ENCODE results near the gene ST14.

ST14 gene

DNA sequence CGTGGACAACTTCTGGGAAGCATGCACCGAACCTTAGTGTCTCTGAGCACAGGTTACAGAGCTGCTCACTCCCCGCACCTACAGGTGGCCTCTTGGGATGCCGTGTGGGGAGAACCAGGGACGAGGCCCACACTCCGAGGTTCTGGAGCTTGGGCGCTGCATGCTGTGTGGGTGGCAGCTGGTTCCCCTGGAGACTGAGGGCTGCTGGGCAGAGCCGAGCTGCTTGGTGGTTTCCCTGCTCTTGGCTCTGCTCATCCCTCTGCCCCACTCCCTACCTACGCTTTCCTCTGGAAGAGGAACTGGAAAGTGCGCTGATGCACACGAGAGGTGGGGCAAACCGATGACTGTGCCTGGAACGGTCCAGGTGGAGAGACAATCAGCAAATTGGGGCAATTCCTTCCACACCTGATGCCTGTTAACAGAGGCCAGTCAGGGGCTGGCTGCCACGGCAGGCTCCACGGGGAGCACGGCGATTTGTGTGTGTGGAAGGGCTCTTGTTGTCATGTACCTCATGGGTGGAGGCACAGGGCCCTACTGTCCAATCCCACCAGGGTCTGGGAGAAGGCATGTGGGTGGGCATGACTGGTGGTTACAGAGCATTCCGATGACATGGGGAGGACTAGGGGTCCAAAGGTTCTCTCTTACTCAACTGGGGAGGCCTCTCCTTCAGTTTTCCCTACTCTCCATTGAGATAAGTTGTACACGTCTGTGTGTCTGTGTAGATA, 60.9 kb downstream of the ST14 start:
- H3K9me3 ChIP-seq (ENCODE audit: control insufficient read depth, insufficient read depth, low read depth, low read length): no peaks in the 10 kb centered on the region
- no peaks in the 10 kb centered on the region for H3K36me3 ChIP-seq (ENCODE audit: control insufficient read depth in 2 of 2, insufficient read depth in 1 of 2, low read length in 2 of 2)
- H3K4me1 ChIP-seq (ENCODE audit: control insufficient read depth, insufficient read depth, low read length): no peaks in the 10 kb centered on the region
- no peak overlapping the region for H3K4me3 ChIP-seq (ENCODE audit: low read depth, low read length)
- POLR2A ChIA-PET: no interaction called here
- CTCF ChIA-PET: interaction anchor here (0.6 to 0.7 kb wide), 2 partner anchors 169 to 657 kb away, joined by 3 read pairs; no protein-coding TSS in a partner anchor
- no peak overlapping the region for H3K27ac ChIP-seq (ENCODE audit: extremely low read depth, low read depth, low read length)
- TF ChIP-seq, protein P1, sequence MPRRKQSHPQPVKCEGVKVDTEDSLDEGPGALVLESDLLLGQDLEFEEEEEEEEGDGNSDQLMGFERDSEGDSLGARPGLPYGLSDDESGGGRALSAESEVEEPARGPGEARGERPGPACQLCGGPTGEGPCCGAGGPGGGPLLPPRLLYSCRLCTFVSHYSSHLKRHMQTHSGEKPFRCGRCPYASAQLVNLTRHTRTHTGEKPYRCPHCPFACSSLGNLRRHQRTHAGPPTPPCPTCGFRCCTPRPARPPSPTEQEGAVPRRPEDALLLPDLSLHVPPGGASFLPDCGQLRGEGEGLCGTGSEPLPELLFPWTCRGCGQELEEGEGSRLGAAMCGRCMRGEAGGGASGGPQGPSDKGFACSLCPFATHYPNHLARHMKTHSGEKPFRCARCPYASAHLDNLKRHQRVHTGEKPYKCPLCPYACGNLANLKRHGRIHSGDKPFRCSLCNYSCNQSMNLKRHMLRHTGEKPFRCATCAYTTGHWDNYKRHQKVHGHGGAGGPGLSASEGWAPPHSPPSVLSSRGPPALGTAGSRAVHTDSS (tag by site-specific recombination; IDR thresholded peaks at IDR 0.05): no peak
- TF ChIP-seq, protein P2, sequence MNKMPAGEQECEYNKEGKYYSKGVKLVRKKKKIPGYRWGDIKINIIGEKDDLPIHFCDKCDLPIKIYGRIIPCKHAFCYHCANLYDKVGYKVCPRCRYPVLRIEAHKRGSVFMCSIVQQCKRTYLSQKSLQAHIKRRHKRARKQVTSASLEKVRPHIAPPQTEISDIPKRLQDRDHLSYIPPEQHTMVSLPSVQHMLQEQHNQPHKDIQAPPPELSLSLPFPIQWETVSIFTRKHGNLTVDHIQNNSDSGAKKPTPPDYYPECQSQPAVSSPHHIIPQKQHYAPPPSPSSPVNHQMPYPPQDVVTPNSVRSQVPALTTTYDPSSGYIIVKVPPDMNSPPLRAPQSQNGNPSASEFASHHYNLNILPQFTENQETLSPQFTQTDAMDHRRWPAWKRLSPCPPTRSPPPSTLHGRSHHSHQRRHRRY (tag by site-specific recombination; IDR thresholded peaks at IDR 0.05): no peak
- TF ChIP-seq, protein P3, sequence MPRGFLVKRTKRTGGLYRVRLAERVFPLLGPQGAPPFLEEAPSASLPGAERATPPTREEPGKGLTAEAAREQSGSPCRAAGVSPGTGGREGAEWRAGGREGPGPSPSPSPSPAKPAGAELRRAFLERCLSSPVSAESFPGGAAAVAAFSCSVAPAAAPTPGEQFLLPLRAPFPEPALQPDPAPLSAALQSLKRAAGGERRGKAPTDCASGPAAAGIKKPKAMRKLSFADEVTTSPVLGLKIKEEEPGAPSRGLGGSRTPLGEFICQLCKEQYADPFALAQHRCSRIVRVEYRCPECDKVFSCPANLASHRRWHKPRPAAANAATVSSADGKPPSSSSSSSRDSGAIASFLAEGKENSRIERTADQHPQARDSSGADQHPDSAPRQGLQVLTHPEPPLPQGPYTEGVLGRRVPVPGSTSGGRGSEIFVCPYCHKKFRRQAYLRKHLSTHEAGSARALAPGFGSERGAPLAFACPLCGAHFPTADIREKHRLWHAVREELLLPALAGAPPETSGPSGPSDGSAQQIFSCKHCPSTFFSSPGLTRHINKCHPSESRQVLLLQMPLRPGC (tag by site-specific recombination; IDR thresholded peaks at IDR 0.05): no peak
- TF ChIP-seq ZNF624 (tag by site-specific recombination; IDR thresholded peaks at IDR 0.05) (no peak), OVOL3 (tag by site-specific recombination; IDR thresholded peaks at IDR 0.05) (no peak), ZNF433 (tag by site-specific recombination; IDR thresholded peaks at IDR 0.05; ENCODE audit: low read depth) (no peak), ZNF48 (tag by site-specific recombination; IDR thresholded peaks at IDR 0.05) (no peak), ZNF626 (tag by site-specific recombination; IDR thresholded peaks at IDR 0.05) (no peak), ZNF155 (tag by site-specific recombination; IDR thresholded peaks at IDR 0.05) (no peak)
- TF ChIP-seq, protein P4, sequence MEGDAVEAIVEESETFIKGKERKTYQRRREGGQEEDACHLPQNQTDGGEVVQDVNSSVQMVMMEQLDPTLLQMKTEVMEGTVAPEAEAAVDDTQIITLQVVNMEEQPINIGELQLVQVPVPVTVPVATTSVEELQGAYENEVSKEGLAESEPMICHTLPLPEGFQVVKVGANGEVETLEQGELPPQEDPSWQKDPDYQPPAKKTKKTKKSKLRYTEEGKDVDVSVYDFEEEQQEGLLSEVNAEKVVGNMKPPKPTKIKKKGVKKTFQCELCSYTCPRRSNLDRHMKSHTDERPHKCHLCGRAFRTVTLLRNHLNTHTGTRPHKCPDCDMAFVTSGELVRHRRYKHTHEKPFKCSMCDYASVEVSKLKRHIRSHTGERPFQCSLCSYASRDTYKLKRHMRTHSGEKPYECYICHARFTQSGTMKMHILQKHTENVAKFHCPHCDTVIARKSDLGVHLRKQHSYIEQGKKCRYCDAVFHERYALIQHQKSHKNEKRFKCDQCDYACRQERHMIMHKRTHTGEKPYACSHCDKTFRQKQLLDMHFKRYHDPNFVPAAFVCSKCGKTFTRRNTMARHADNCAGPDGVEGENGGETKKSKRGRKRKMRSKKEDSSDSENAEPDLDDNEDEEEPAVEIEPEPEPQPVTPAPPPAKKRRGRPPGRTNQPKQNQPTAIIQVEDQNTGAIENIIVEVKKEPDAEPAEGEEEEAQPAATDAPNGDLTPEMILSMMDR (tag by site-specific recombination; IDR thresholded peaks at IDR 0.05): no peak
- TF ChIP-seq, protein P5, sequence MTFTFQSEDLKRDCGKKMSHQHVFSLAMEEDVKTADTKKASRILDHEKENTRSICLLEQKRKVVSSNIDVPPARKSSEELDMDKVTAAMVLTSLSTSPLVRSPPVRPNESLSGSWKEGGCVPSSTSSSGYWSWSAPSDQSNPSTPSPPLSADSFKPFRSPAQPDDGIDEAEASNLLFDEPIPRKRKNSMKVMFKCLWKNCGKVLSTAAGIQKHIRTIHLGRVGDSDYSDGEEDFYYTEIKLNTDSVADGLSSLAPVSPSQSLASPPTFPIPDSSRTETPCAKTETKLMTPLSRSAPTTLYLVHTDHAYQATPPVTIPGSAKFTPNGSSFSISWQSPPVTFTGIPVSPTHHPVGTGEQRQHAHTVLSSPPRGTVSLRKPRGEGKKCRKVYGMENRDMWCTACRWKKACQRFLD (tag by site-specific recombination; IDR thresholded peaks at IDR 0.05): no peak
- TF ChIP-seq, protein P6, sequence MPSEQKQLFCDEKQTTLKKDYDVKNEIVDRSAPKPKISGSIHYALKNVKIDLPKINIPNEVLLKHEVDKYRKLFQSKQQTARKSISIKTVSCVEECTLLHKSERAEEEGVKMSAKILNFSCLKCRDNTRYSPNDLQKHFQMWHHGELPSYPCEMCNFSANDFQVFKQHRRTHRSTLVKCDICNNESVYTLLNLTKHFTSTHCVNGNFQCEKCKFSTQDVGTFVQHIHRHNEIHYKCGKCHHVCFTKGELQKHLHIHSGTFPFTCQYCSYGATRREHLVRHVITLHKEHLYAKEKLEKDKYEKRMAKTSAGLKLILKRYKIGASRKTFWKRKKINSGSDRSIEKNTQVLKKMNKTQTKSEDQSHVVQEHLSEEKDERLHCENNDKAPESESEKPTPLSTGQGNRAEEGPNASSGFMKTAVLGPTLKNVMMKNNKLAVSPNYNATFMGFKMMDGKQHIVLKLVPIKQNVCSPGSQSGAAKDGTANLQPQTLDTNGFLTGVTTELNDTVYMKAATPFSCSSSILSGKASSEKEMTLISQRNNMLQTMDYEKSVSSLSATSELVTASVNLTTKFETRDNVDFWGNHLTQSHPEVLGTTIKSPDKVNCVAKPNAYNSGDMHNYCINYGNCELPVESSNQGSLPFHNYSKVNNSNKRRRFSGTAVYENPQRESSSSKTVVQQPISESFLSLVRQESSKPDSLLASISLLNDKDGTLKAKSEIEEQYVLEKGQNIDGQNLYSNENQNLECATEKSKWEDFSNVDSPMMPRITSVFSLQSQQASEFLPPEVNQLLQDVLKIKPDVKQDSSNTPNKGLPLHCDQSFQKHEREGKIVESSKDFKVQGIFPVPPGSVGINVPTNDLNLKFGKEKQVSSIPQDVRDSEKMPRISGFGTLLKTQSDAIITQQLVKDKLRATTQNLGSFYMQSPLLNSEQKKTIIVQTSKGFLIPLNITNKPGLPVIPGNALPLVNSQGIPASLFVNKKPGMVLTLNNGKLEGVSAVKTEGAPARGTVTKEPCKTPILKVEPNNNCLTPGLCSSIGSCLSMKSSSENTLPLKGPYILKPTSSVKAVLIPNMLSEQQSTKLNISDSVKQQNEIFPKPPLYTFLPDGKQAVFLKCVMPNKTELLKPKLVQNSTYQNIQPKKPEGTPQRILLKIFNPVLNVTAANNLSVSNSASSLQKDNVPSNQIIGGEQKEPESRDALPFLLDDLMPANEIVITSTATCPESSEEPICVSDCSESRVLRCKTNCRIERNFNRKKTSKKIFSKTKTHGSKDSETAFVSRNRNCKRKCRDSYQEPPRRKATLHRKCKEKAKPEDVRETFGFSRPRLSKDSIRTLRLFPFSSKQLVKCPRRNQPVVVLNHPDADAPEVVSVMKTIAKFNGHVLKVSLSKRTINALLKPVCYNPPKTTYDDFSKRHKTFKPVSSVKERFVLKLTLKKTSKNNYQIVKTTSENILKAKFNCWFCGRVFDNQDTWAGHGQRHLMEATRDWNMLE (tag by site-specific recombination; conservative IDR thresholded peaks at IDR 0.05; ENCODE audit: low read depth): no peak
